MM.1S (cell line): ENCODE data around the gene CDKN2AIP.

ENCODE experiments used
- DNase-seq: peaks from one replicate; pipeline ENCODE4 v3.0.0-alpha.2; 2015
- H2AFZ ChIP-seq: fragments of 300-600 bp; sonication (generic); 2 replicates; pipeline ENCODE4 v1.6.0; 2016; ENCODE audit warnings: antibody characterized with exemption, low read length
- H3F3A ChIP-seq: fragments of 300-600 bp; sonication (generic); 2 replicates; pipeline ENCODE4 v1.6.1; 2016; ENCODE audit warnings: mild to moderate bottlenecking, antibody characterized with exemption, low read length, moderate library complexity, mixed read lengths; ENCODE audit not compliant: insufficient read depth
- H3K27ac ChIP-seq: fragments of 300-600 bp; sonication (generic); 2 replicates; pipeline ENCODE4 v1.5.1; 2016; ENCODE audit warnings: mild to moderate bottlenecking, low read length
- H3K27me3 ChIP-seq: fragments of 300-600 bp; sonication (generic); replicated peaks from 2 replicates; pipeline ENCODE4 v1.6.0; 2016; ENCODE audit warnings: low read length; ENCODE audit not compliant: insufficient read depth
- H3K36me3 ChIP-seq: fragments of 300-600 bp; sonication (generic); replicated peaks from 2 replicates; pipeline ENCODE4 v1.6.1; 2016; ENCODE audit warnings: mild to moderate bottlenecking, low read length, mixed read lengths; ENCODE audit not compliant: insufficient read depth
- H3K4me1 ChIP-seq: fragments of 300-600 bp; sonication (generic); 2 replicates; pipeline ENCODE4 v1.6.1; 2016; ENCODE audit warnings: low read length, mixed read lengths
- H3K4me2 ChIP-seq: fragments of 300-600 bp; sonication (generic); 2 replicates; pipeline ENCODE4 v1.6.0; 2016; ENCODE audit warnings: low read depth, low read length
- H3K4me3 ChIP-seq: fragments of 300-600 bp; sonication (generic); 2 replicates; pipeline ENCODE4 v1.5.1; 2016; ENCODE audit warnings: low read length, mixed read lengths
- H3K79me2 ChIP-seq: fragments of 300-600 bp; sonication (generic); 2 replicates; pipeline ENCODE4 v1.6.1; 2016; ENCODE audit warnings: mixed run types, low read length, mixed read lengths
- H3K9ac ChIP-seq: fragments of 300-600 bp; sonication (generic); 2 replicates; pipeline ENCODE4 v1.6.1; 2016; ENCODE audit warnings: low read length, mixed read lengths
- H3K9me2 ChIP-seq: fragments of 300-600 bp; sonication (generic); replicated peaks from 2 replicates; pipeline ENCODE4 v1.6.1; 2016; ENCODE audit warnings: mild to moderate bottlenecking, low read length, mixed read lengths; ENCODE audit not compliant: insufficient read depth
- H3K9me3 ChIP-seq: fragments of 300-600 bp; sonication (generic); replicated peaks from 2 replicates; pipeline ENCODE4 v1.6.1; 2016; ENCODE audit warnings: mild to moderate bottlenecking, low read length, mixed read lengths; ENCODE audit not compliant: insufficient read depth
- H4K20me1 ChIP-seq: fragments of 300-600 bp; sonication (generic); 2 replicates; pipeline ENCODE4 v1.6.1; 2016; ENCODE audit warnings: mild to moderate bottlenecking, low read length, moderate library complexity, mixed read lengths; ENCODE audit not compliant: insufficient read depth
- EZH2 ChIP-seq: fragments of 300-600 bp; sonication (generic); optimal IDR thresholded peaks from 2 replicates; pipeline ENCODE3; 2017; ENCODE audit warnings: low read depth, mild to moderate bottlenecking, antibody characterized with exemption, low read length, mixed read lengths
- EZH2phosphoT487 ChIP-seq: fragments of 300-600 bp; sonication (generic); IDR thresholded peaks from 2 replicates; pipeline ENCODE4 v1.6.1; 2018; ENCODE audit warnings: antibody characterized with exemption, low read length
- TF ChIP-seq, protein P1 (sequence below): fragments of 300-600 bp; sonication (generic); IDR thresholded peaks from 2 replicates; pipeline ENCODE4 v1.5.1; 2016; ENCODE audit warnings: antibody characterized with exemption, low read length, mixed read lengths

The CDKN2AIP gene

DNA sequence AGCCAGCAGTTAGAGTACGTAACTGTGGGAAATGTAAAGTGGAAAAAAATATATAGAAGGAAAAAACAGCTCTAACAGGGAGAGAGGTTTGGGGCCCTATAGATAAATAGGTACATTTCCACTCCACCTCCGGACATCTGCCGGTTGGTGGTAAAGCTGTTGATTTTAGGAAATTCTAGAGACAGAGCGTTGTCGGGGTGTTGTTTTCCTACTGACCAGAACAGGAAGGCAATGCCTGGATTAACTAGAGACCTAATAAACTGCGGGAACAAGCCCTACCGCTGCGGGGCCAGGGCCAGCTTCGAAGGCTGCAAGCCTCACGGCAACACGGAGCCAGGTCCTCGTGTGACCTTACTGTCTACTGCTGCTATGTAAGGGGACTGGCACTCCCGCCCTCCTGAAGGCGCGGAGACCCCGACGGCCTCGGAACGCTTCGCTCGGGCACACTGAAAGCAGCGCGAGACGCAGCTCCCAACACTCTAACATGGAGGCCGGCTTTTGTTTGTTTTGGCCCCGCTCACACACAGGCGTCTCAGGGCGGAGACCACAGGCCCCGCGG, 702 bp upstream of the CDKN2AIP start:
- Histone ChIP-seq H3K27me3 (no peaks in the 10 kb centered on the region), H3K27ac (peak overlapping the region; percentile 95), H3K9me2 (no peaks in the 10 kb centered on the region), H3K9ac (peak overlapping the region; percentile 97), H3K9me3 (no peaks in the 10 kb centered on the region), H4K20me1 (no peaks in the 10 kb centered on the region), H3K36me3 (peaks cover 30% of the 10 kb centered on the region), H3K4me3 (peak overlapping the region; percentile 78), H3F3A (peaks cover 21% of the 10 kb centered on the region), H3K4me1 (peaks cover 29% of the 10 kb centered on the region), H3K79me2 (peaks cover 37% of the 10 kb centered on the region), H3K4me2 (peak overlapping the region; percentile 78), H2AFZ (peak overlapping the region; percentile 87)
- TF ChIP-seq, protein P1, sequence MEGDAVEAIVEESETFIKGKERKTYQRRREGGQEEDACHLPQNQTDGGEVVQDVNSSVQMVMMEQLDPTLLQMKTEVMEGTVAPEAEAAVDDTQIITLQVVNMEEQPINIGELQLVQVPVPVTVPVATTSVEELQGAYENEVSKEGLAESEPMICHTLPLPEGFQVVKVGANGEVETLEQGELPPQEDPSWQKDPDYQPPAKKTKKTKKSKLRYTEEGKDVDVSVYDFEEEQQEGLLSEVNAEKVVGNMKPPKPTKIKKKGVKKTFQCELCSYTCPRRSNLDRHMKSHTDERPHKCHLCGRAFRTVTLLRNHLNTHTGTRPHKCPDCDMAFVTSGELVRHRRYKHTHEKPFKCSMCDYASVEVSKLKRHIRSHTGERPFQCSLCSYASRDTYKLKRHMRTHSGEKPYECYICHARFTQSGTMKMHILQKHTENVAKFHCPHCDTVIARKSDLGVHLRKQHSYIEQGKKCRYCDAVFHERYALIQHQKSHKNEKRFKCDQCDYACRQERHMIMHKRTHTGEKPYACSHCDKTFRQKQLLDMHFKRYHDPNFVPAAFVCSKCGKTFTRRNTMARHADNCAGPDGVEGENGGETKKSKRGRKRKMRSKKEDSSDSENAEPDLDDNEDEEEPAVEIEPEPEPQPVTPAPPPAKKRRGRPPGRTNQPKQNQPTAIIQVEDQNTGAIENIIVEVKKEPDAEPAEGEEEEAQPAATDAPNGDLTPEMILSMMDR = no peak
- TF ChIP-seq EZH2 = no peak
- no peak for TF ChIP-seq EZH2phosphoT487
- peak; percentile 56 for DNase-seq

DNA sequence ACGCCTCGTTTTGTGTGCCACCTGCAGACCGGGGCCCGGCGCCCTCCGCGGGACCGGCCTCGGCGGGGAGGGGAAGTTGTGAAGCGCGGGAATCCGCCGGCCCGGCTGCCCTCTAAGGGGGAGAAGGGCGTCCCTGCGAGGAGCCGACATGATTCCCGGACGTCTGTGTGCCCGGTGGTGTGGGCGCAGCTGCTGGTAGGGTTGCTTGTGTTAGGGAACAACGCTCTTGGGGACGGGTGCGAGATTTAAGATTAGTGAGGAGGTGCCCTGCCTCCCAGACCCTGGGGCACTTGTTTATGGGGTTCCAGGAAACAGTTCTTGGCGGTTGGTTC, 627 bp downstream of the CDKN2AIP start:
- H3K9ac ChIP-seq = peak overlapping the region; percentile 97
- no peak for TF ChIP-seq EZH2
- TF ChIP-seq, protein P1 = no peak
- no peak for TF ChIP-seq EZH2phosphoT487
- no peaks in the 10 kb centered on the region for H4K20me1 ChIP-seq
- H3K4me3 ChIP-seq = peak overlapping the region; percentile 92
- H3K27ac ChIP-seq = peak overlapping the region; percentile 95
- peaks cover 21% of the 10 kb centered on the region for H3F3A ChIP-seq
- no peaks in the 10 kb centered on the region for H3K9me2 ChIP-seq
- H3K36me3 ChIP-seq = peaks cover 35% of the 10 kb centered on the region
- H3K27me3 ChIP-seq = no peaks in the 10 kb centered on the region
- H3K4me1 ChIP-seq = peaks cover 29% of the 10 kb centered on the region
- peaks cover 37% of the 10 kb centered on the region for H3K79me2 ChIP-seq
- peak overlapping the region; percentile 61 for H3K4me2 ChIP-seq
- peak; percentile 61 for DNase-seq
- H2AFZ ChIP-seq = peak overlapping the region; percentile 73
- no peaks in the 10 kb centered on the region for H3K9me3 ChIP-seq

DNA sequence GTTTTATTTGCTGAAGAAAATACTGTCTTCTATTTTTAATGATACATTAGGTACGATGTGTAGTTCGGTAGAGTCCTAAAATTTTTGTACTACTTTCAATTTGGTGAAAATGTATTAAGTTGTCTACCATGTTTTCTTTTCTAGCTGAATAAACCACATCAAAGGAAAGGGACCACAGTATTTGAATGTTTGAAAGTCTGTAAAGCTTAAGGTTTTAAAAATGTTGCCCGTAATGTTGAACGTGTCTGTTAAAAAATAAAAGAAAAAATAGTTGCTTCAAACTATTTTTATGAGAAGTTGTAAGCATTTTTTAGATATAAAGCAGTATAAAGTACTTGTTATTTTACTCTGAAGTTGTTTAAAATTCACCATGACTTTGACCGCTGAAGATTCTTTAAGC, 3.2 kb downstream of the CDKN2AIP start:
- Histone ChIP-seq H3K9me3 (no peaks in the 10 kb centered on the region), H3K9me2 (no peaks in the 10 kb centered on the region), H3K4me3 (no peak overlapping the region), H2AFZ (no peak overlapping the region), H3K4me2 (0 out of 2 replicates have a peak overlapping the region, but pooled peaks have one; percentile 1), H3K36me3 (peaks cover 35% of the 10 kb centered on the region), H3K27me3 (no peaks in the 10 kb centered on the region), H3K9ac (no peak overlapping the region), H3K4me1 (peaks cover 29% of the 10 kb centered on the region), H3F3A (peaks cover 21% of the 10 kb centered on the region), H4K20me1 (no peaks in the 10 kb centered on the region), H3K27ac (no peak overlapping the region), H3K79me2 (peaks cover 37% of the 10 kb centered on the region)
- DNase-seq = no peak
- TF ChIP-seq, protein P1 = no peak
- TF ChIP-seq EZH2phosphoT487 (no peak), EZH2 (no peak)
